ENCODE measurements around the gene SNX4. TPM values are rescaled to one million over a fixed set of nuclear protein-coding genes. Genes with fewer than 3 reads are reported as not detected.

The SNX4 gene
- total and polyA plus RNA-seq, 2 of the 8 experiments (the other 6 are each of a cell fraction or from before 2014, with no cell fraction given) = 7.2 to 23.1 TPM

GRCh38 chr3:125477701-125478100 lies 42.3 kb downstream of the SNX4 start:
- CTCF ChIA-PET (ENCODE audit: partially characterized antibody) = interaction anchor here (0.6 kb wide), 1 partner anchor 105 kb away, joined by 4 read pairs; no protein-coding TSS in a partner anchor

More at GRCh38 chr3:125477701-125478100, 42.3 kb downstream of the SNX4 start:
- Histone ChIP-seq H2BK5ac (ENCODE audit: low read depth, low read length) (no peak overlapping the region), H3K4me2 (ENCODE audit: insufficient read depth in 1 of 2, low read depth in 2 of 2, low read length in 2 of 2) (no peak overlapping the region), H3K27me3 (replicated peaks in 1 of 4; ENCODE audit: control insufficient read depth in 3 of 4, extremely low read depth in 1 of 4, insufficient read depth in 3 of 4, low read length in 3 of 4) (no peaks in the 10 kb centered on the region), H3K18ac (ENCODE audit: extremely low read depth, low read length) (no peak overlapping the region), H3K79me1 (ENCODE audit: low read depth, low read length) (no peaks in the 10 kb centered on the region), H3K4ac (replicated peaks; ENCODE audit: insufficient read length, low read depth, low read length) (no peak overlapping the region), H3K79me2 (ENCODE audit: control insufficient read depth in 1 of 2, insufficient read depth in 2 of 2, low read length in 2 of 2) (no peaks in the 10 kb centered on the region), H2BK120ac (replicated peaks; ENCODE audit: low read depth, low read length) (no peak overlapping the region), H3K23me2 (ENCODE audit: low read depth, low read length) (peaks cover 2% of the 10 kb centered on the region; the same call in 1 of the 2 replicates), H4K91ac (replicated peaks; ENCODE audit: insufficient read length, low read length) (no peak overlapping the region), H3K56ac (replicated peaks; ENCODE audit: insufficient read length, low read depth, low read length) (no peak overlapping the region), H4K8ac (ENCODE audit: extremely low read depth, insufficient read depth, low read length) (no peak overlapping the region), H2BK12ac (ENCODE audit: low read depth, low read length) (no peak overlapping the region), H3K14ac (ENCODE audit: insufficient read length) (no peak overlapping the region), H3K27ac (ENCODE audit: low read depth, low read length) (no peak overlapping the region), H3K36me3 (ENCODE audit: control insufficient read depth in 2 of 4, insufficient read depth in 4 of 4, low read length in 3 of 4) (peaks cover 0 to 6% (median 2%) of the 10 kb centered on the region in 4 experiments; a peak in 3 of 8 replicates), H2BK20ac (ENCODE audit: low read length) (no peak overlapping the region), H3K9ac (replicated peaks in 1 of 4; ENCODE audit: extremely low read depth in 1 of 4, low read depth in 3 of 4, low read length in 3 of 4) (no peak overlapping the region), H2AFZ (ENCODE audit: low read length) (no peak overlapping the region), H2AK5ac (ENCODE audit: low read depth, low read length) (no peak overlapping the region), H3K9me3 (ENCODE audit: insufficient read depth in 2 of 2, low read depth in 1 of 2, low read length in 1 of 2) (no peaks in the 10 kb centered on the region), H4K5ac (ENCODE audit: insufficient read length, low read depth, low read length) (no peak overlapping the region), H3K4me1 (replicated peaks in 1 of 4; ENCODE audit: control insufficient read depth in 3 of 4, insufficient read depth in 4 of 4, low read length in 3 of 4) (no peaks in the 10 kb centered on the region), H3K23ac (ENCODE audit: insufficient read length) (no peak overlapping the region), H4K20me1 (replicated peaks in 1 of 2; ENCODE audit: control insufficient read depth in 1 of 2, insufficient read depth in 2 of 2, low read length in 2 of 2) (no peaks in the 10 kb centered on the region), H2BK15ac (ENCODE audit: low read length) (no peak overlapping the region), H3K4me3 (ENCODE audit: extremely low read depth in 1 of 4, insufficient read depth in 2 of 4, low read depth in 3 of 4, low read length in 4 of 4) (no peak overlapping the region)
- FAIRE-seq = no peak
- DNase-seq (ENCODE audit: low read depth in 1 of 2, low spot score in 2 of 2) = no peak
- WGBS, 2 experiments (ENCODE audit: extremely low coverage in 1 of 2, insufficient coverage in 1 of 2, insufficient read length in 1 of 2, insufficient replicate concordance in 2 of 2, low coverage in 1 of 2, low lambda C conversion rate in 2 of 2, missing lambda C conversion rate in 1 of 2) = 90% methylated on average over 1 of the region's 1 CpG; no CpG with 5 or more reads in 1 of the 2 experiments
- TF ChIP-seq ZNF274 (IDR thresholded peaks at IDR 0.05; ENCODE audit: borderline replicate concordance, extremely low read depth, low read length) = no peak
- no peak for TF ChIP-seq HDAC2 (IDR thresholded peaks at IDR 0.05; ENCODE audit: borderline replicate concordance in 1 of 2, low read depth in 2 of 2, low read length in 2 of 2)
- TF ChIP-seq JUND (IDR thresholded peaks at IDR 0.05; ENCODE audit: low read length) = no peak
- no peak for TF ChIP-seq MAFK (IDR thresholded peaks at IDR 0.05; ENCODE audit: low read depth, low read length)
- TF ChIP-seq SAP30 (IDR thresholded peaks at IDR 0.05; ENCODE audit: insufficient read depth, insufficient replicate concordance, low read length) = no peak
- TF ChIP-seq KDM4A (IDR thresholded peaks at IDR 0.05; ENCODE audit: low read depth, low read length, severe bottlenecking) = no peak
- TF ChIP-seq, protein P1, sequence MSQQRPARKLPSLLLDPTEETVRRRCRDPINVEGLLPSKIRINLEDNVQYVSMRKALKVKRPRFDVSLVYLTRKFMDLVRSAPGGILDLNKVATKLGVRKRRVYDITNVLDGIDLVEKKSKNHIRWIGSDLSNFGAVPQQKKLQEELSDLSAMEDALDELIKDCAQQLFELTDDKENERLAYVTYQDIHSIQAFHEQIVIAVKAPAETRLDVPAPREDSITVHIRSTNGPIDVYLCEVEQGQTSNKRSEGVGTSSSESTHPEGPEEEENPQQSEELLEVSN (IDR thresholded peaks at IDR 0.05) = no peak
- no peak for TF ChIP-seq RFX5 (IDR thresholded peaks at IDR 0.05; ENCODE audit: borderline replicate concordance, low read depth, low read length)
- POLR2A ChIA-PET (ENCODE audit: partially characterized antibody) = no interaction called here
